Fibroblast of lung (primary cell): Measurements from ENCODE around the gene ZNF609. TPM values are rescaled to one million over a fixed set of nuclear protein-coding genes. Genes with fewer than 3 reads are reported as not detected.

Experiments used
- DNase-seq, 2 donors: peaks; one replicate each; pipeline versions ENCODE4 v3.0.0 to v3.0.0-alpha.2; 2010; ENCODE audit warnings: low read depth in 2 of 2
- H2AFZ ChIP-seq: 2 replicates; pipeline ENCODE4 v1.5.1; 2012; ENCODE audit warnings: low read length, control low read depth, inconsistent platforms
- H3K27ac ChIP-seq: 2 replicates; pipeline ENCODE4 v1.5.1; 2011; ENCODE audit warnings: low read length, control low read depth; ENCODE audit not compliant: insufficient read depth
- H3K27me3 ChIP-seq: 2 replicates; pipeline ENCODE4 v1.5.1; 2011; ENCODE audit warnings: mild to moderate bottlenecking, low read length; ENCODE audit not compliant: control insufficient read depth, insufficient read depth
- H3K36me3 ChIP-seq: 2 replicates; pipeline ENCODE4 v1.5.1; 2011; ENCODE audit warnings: low read length; ENCODE audit not compliant: control insufficient read depth, insufficient read depth
- H3K4me1 ChIP-seq: 2 replicates; pipeline ENCODE4 v1.5.1; 2011; ENCODE audit warnings: low read length; ENCODE audit not compliant: control insufficient read depth, insufficient read depth; ENCODE audit errors: extremely low read depth
- H3K4me2 ChIP-seq: 2 replicates; pipeline ENCODE4 v1.5.1; 2011; ENCODE audit warnings: low read length, control low read depth; ENCODE audit not compliant: insufficient read depth; ENCODE audit errors: extremely low read depth
- H3K4me3 ChIP-seq, 4 experiments: fragments of 200-600 bp in 1 of 4; sonication (generic) in 1 of 4; replicated peaks in 1 of 4; 2 replicates each; pipeline ENCODE4 v1.5.1; 2011 to 2016; ENCODE audit warnings: low read length in 4 of 4, low read depth in 3 of 4, mild to moderate bottlenecking in 3 of 4, control low read depth in 2 of 4, inconsistent platforms in 1 of 4, mixed read lengths in 1 of 4; ENCODE audit not compliant: insufficient read depth in 1 of 4; ENCODE audit errors: control extremely low read depth in 1 of 4
- H3K79me2 ChIP-seq: 2 replicates; pipeline ENCODE4 v1.5.1; 2012; ENCODE audit warnings: mild to moderate bottlenecking, low read length, inconsistent platforms; ENCODE audit not compliant: control insufficient read depth, insufficient read depth
- H3K9ac ChIP-seq: 2 replicates; pipeline ENCODE4 v1.5.1; 2011; ENCODE audit warnings: mild to moderate bottlenecking, low read length, control low read depth; ENCODE audit not compliant: insufficient read depth
- H3K9me3 ChIP-seq: 2 replicates; pipeline ENCODE4 v1.5.1; 2012; ENCODE audit warnings: low read depth, low read length; ENCODE audit not compliant: control insufficient read depth, insufficient read depth
- H4K20me1 ChIP-seq: 2 replicates; pipeline ENCODE4 v1.5.1; 2011; ENCODE audit warnings: low read length; ENCODE audit not compliant: control insufficient read depth, insufficient read depth; ENCODE audit errors: extremely low read depth
- EZH2 ChIP-seq: IDR thresholded peaks from 2 replicates; pipeline ENCODE4 v1.5.1; 2012; ENCODE audit warnings: low read length, control low read depth, mild to moderate bottlenecking; ENCODE audit errors: missing control alignments
- polyA plus RNA-seq, 2 donors: library from polyadenylated mRNA; depleted of rRNA in 1 of 2; stranded (reverse) in 1 of 2; unstranded in 1 of 2; fragments of >200 nt; gene quantifications; 2 replicates each; pipeline ENCODE4 v1.2.1, GENCODE V29; 2011 to 2012; ENCODE audit warnings: missing spikeins in 1 of 2
- total RNA-seq: library from RNA; depleted of rRNA; stranded (reverse); fragments of >200 nt; gene quantifications from 2 replicates; pipeline ENCODE4 v1.2.1, GENCODE V29; 2014
- TF ChIP-seq, protein P1 (sequence below), 2 donors: IDR thresholded peaks in 1 of 2; conservative IDR thresholded peaks in 1 of 2; 1 replicate in 1 of 2; 2 replicates in 1 of 2; pipeline ENCODE4 v1.5.1; 2011 to 2012; ENCODE audit warnings: low read length in 2 of 2, control low read depth in 1 of 2, inconsistent platforms in 1 of 2, low read depth in 1 of 2, mild to moderate bottlenecking in 1 of 2

ZNF609 gene
- total and polyA plus RNA-seq, 2 donors (not counting 1 experiment from before 2014, with no cell fraction given), result 10.8 to 14.7 TPM

DNA sequence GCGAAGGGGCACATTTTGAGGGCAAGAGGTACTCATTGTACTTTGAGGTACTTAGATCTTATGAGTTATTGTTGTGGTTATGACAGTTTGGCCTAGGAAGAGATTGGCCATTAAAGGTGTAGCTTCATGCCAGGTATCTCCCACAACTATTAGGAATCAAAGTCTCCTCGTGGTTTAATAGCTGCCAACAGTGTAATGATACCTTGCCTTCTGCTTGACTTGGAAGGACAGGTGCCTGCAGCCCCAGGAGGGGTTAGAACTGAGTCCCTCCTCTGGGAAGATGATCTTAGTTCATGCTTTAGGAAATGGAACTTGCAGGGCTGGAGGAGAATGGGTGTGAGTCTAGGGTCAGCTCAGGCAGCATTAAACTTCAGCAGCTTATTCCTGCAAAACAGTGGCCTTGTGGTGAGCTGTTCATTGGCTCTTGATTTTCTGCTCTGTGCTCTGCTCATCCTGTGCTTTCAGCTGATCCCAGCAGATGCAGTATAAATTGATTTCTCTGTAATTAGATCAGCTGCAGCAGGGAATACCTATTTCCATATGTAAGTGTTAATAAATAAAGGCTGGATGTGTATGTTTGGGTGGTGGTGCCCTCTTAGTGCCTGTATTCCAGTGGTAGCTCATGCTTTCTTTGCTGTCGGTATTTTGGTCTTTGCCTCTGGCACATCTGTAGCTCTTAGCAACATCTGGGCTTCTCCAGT is 40.5 kb downstream of the ZNF609 start:
- H2AFZ ChIP-seq, result no peak overlapping the region
- no peak overlapping the region for H3K4me2 ChIP-seq
- H3K9me3 ChIP-seq, result no peaks in the 10 kb centered on the region
- TF ChIP-seq EZH2, result no peak
- TF ChIP-seq, protein P1, sequence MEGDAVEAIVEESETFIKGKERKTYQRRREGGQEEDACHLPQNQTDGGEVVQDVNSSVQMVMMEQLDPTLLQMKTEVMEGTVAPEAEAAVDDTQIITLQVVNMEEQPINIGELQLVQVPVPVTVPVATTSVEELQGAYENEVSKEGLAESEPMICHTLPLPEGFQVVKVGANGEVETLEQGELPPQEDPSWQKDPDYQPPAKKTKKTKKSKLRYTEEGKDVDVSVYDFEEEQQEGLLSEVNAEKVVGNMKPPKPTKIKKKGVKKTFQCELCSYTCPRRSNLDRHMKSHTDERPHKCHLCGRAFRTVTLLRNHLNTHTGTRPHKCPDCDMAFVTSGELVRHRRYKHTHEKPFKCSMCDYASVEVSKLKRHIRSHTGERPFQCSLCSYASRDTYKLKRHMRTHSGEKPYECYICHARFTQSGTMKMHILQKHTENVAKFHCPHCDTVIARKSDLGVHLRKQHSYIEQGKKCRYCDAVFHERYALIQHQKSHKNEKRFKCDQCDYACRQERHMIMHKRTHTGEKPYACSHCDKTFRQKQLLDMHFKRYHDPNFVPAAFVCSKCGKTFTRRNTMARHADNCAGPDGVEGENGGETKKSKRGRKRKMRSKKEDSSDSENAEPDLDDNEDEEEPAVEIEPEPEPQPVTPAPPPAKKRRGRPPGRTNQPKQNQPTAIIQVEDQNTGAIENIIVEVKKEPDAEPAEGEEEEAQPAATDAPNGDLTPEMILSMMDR (conservative IDR thresholded peaks at IDR 0.05 in 1 of 2, IDR thresholded peaks at IDR 0.05 in 1 of 2; ENCODE audit: low read depth in 1 of 2, low read length in 2 of 2), result no peak
- no peak overlapping the region for H3K9ac ChIP-seq
- H3K4me3 ChIP-seq, result no peak overlapping the region
- H4K20me1 ChIP-seq, result no peaks in the 10 kb centered on the region
- H3K79me2 ChIP-seq, result peaks cover 16% of the 10 kb centered on the region
- no peaks in the 10 kb centered on the region for H3K27me3 ChIP-seq
- peaks cover 21% of the 10 kb centered on the region for H3K4me1 ChIP-seq
- H3K27ac ChIP-seq, result no peak overlapping the region
- H3K36me3 ChIP-seq, result peaks cover 9% of the 10 kb centered on the region
- DNase-seq, result no peak

DNA sequence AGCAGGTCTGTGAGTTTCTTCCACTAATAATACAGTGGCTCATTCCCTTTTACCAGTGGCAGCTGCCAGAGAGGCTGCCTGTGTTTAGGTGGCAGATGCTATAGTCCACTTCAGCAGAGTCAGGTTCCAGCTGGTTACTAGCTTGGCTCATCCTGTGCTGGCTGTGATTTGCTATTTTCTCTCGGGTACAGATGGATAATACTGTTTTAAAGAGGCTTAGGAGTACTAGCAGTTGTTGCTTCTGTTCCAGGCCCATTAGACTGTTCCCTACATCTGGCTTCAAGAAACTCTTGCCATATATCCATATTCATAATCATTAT is 41.0 kb downstream of the ZNF609 start:
- no peak for DNase-seq
- TF ChIP-seq, protein P1 (conservative IDR thresholded peaks at IDR 0.05 in 1 of 2, IDR thresholded peaks at IDR 0.05 in 1 of 2; ENCODE audit: low read depth in 1 of 2, low read length in 2 of 2), result no peak
- no peak for TF ChIP-seq EZH2
- H3K4me3 ChIP-seq, result no peak overlapping the region
- peaks cover 16% of the 10 kb centered on the region for H3K79me2 ChIP-seq
- H3K27me3 ChIP-seq, result no peaks in the 10 kb centered on the region
- peak overlapping the region; percentile 38 for H3K27ac ChIP-seq
- H3K36me3 ChIP-seq, result peaks cover 9% of the 10 kb centered on the region
- H2AFZ ChIP-seq, result no peak overlapping the region
- no peaks in the 10 kb centered on the region for H3K9me3 ChIP-seq
- H3K4me1 ChIP-seq, result peaks cover 21% of the 10 kb centered on the region
- H3K4me2 ChIP-seq, result no peak overlapping the region
- H4K20me1 ChIP-seq, result no peaks in the 10 kb centered on the region
- no peak overlapping the region for H3K9ac ChIP-seq

DNA sequence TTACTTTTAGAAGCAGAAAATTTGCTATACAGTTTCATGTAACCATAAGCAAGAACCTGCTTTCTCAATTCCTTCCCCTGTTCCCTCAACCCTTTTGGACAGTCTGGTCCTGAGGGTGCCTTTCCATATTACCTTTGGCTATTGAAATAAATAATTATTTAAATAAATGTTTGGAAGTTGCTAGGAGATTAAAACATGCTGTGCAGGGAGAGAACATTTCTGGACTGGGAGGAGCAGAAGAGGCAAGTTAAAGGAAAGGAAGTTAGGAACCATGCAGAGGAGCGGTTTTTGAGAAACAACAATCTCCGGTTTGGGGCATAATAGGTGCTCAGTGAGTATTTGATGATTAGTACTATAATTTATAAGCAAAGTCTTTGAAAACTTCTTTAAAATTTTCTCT is 41.8 kb downstream of the ZNF609 start:
- TF ChIP-seq, protein P1 (conservative IDR thresholded peaks at IDR 0.05 in 1 of 2, IDR thresholded peaks at IDR 0.05 in 1 of 2; ENCODE audit: low read depth in 1 of 2, low read length in 2 of 2), result no peak
- no peak for TF ChIP-seq EZH2
- H3K36me3 ChIP-seq, result peaks cover 9% of the 10 kb centered on the region
- H3K27ac ChIP-seq, result peak overlapping the region; percentile 38
- no peaks in the 10 kb centered on the region for H4K20me1 ChIP-seq
- DNase-seq, result no peak
- no peak overlapping the region for H3K4me2 ChIP-seq
- H3K27me3 ChIP-seq, result no peaks in the 10 kb centered on the region
- no peak overlapping the region for H2AFZ ChIP-seq
- H3K4me3 ChIP-seq, result no peak overlapping the region
- H3K79me2 ChIP-seq, result peaks cover 16% of the 10 kb centered on the region
- peaks cover 24% of the 10 kb centered on the region for H3K4me1 ChIP-seq
- no peak overlapping the region for H3K9ac ChIP-seq
- no peaks in the 10 kb centered on the region for H3K9me3 ChIP-seq
